ENCODE results near the gene AKNA. TPM values are rescaled to one million over a fixed set of nuclear protein-coding genes. Genes with fewer than 3 reads are reported as not detected.

AKNA gene
- total RNA-seq, 3 donors from 2014 or later: 29.3 to 45.1 (median 44.9) TPM

- TF ChIP-seq CTCF (IDR thresholded peaks at IDR 0.05): no peak
- H3K4me3 ChIP-seq: no peak overlapping the region
- ATAC-seq (no peak), DNase-seq (peak in 1 of 3 donors; percentile 53)
- H3K36me3 ChIP-seq (ENCODE audit: low read depth): peaks cover 8% of the 10 kb centered on the region
- H3K9me3 ChIP-seq: no peaks in the 10 kb centered on the region
- intact Hi-C loops (cut with DNase I, micrococcal nuclease): no loop called here
- H3K4me1 ChIP-seq (ENCODE audit: low read depth): peaks cover 27% of the 10 kb centered on the region
Observed at GRCh38 chr9:114370968-114371320, 16.8 kb downstream of the AKNA start.

- H3K4me1 ChIP-seq (ENCODE audit: low read depth): peaks cover 29% of the 10 kb centered on the region
Observed at GRCh38 chr9:114370251-114370967, 17.4 kb downstream of the AKNA start.

GRCh38 chr9:114369216-114370130 lies 18.3 kb downstream of the AKNA start:
- intact Hi-C loops (cut with DNase I, micrococcal nuclease): no loop called here
- DNase-seq: no peak
- Histone ChIP-seq H3K9me3 (no peaks in the 10 kb centered on the region), H3K4me1 (ENCODE audit: low read depth) (peaks cover 29% of the 10 kb centered on the region), H3K4me3 (no peak overlapping the region), H3K36me3 (ENCODE audit: low read depth) (peaks cover 8% of the 10 kb centered on the region)
- no peak for ATAC-seq
- no peak for TF ChIP-seq CTCF (IDR thresholded peaks at IDR 0.05)

More at GRCh38 chr9:114370251-114370967, 17.4 kb downstream of the AKNA start:
- Histone ChIP-seq H3K4me3 (no peak overlapping the region), H3K36me3 (ENCODE audit: low read depth) (peaks cover 8% of the 10 kb centered on the region), H3K9me3 (no peaks in the 10 kb centered on the region)
- intact Hi-C loops (cut with DNase I, micrococcal nuclease): no loop called here
- ATAC-seq: no peak
- no peak for TF ChIP-seq CTCF (IDR thresholded peaks at IDR 0.05)
- DNase-seq: no peak

- Histone ChIP-seq H3K4me3 (no peak overlapping the region), H3K4me1 (ENCODE audit: low read depth) (peaks cover 28% of the 10 kb centered on the region), H3K36me3 (ENCODE audit: low read depth) (peaks cover 5% of the 10 kb centered on the region), H3K9me3 (no peaks in the 10 kb centered on the region)
- DNase-seq: no peak
- no peak for TF ChIP-seq CTCF (IDR thresholded peaks at IDR 0.05)
- intact Hi-C loops (cut with DNase I, micrococcal nuclease): no loop called here
- ATAC-seq: no peak
Observed at GRCh38 chr9:114367772-114368569, 19.8 kb downstream of the AKNA start.

- H3K9me3 ChIP-seq: no peaks in the 10 kb centered on the region
- intact Hi-C loops (cut with DNase I, micrococcal nuclease): no loop called here
- H3K4me3 ChIP-seq: no peak overlapping the region
- no peak for ATAC-seq
- H3K36me3 ChIP-seq (ENCODE audit: low read depth): peaks cover 5% of the 10 kb centered on the region
- no peak for DNase-seq
- peaks cover 26% of the 10 kb centered on the region for H3K4me1 ChIP-seq (ENCODE audit: low read depth)
- TF ChIP-seq CTCF (IDR thresholded peaks at IDR 0.05): no peak
Observed at GRCh38 chr9:114367366-114367765, 20.4 kb downstream of the AKNA start.
